ENCODE measurements around the gene ACBD5.

DNA sequence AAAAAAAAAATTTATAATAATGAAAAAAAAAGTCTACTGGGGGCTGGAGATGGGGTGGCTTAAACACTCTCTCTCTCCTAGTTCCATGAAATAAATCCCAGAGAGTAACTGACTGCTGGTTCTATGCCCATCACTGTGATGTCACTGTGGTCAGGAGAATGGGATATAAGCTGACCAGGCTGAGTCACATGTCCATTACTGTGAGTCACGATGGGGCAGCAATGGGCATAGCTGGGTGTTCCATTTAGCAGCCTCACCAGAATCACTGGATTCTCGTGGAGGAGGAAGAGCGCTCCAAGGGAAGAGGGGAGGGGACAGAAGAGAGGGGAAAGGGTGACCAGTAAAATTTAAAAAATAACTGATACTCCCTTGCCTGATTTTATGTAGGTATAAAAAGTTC is 48.3 kb downstream of the ACBD5 start:
- TF ChIP-seq, protein P1, sequence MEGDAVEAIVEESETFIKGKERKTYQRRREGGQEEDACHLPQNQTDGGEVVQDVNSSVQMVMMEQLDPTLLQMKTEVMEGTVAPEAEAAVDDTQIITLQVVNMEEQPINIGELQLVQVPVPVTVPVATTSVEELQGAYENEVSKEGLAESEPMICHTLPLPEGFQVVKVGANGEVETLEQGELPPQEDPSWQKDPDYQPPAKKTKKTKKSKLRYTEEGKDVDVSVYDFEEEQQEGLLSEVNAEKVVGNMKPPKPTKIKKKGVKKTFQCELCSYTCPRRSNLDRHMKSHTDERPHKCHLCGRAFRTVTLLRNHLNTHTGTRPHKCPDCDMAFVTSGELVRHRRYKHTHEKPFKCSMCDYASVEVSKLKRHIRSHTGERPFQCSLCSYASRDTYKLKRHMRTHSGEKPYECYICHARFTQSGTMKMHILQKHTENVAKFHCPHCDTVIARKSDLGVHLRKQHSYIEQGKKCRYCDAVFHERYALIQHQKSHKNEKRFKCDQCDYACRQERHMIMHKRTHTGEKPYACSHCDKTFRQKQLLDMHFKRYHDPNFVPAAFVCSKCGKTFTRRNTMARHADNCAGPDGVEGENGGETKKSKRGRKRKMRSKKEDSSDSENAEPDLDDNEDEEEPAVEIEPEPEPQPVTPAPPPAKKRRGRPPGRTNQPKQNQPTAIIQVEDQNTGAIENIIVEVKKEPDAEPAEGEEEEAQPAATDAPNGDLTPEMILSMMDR (IDR thresholded peaks at IDR 0.05): no peak
- TF ChIP-seq POLR2AphosphoS5 (IDR thresholded peaks at IDR 0.05; ENCODE audit: low read depth, low read length): no peak
